ENCODE results near the gene SMAD1.

SMAD1 gene

DNA sequence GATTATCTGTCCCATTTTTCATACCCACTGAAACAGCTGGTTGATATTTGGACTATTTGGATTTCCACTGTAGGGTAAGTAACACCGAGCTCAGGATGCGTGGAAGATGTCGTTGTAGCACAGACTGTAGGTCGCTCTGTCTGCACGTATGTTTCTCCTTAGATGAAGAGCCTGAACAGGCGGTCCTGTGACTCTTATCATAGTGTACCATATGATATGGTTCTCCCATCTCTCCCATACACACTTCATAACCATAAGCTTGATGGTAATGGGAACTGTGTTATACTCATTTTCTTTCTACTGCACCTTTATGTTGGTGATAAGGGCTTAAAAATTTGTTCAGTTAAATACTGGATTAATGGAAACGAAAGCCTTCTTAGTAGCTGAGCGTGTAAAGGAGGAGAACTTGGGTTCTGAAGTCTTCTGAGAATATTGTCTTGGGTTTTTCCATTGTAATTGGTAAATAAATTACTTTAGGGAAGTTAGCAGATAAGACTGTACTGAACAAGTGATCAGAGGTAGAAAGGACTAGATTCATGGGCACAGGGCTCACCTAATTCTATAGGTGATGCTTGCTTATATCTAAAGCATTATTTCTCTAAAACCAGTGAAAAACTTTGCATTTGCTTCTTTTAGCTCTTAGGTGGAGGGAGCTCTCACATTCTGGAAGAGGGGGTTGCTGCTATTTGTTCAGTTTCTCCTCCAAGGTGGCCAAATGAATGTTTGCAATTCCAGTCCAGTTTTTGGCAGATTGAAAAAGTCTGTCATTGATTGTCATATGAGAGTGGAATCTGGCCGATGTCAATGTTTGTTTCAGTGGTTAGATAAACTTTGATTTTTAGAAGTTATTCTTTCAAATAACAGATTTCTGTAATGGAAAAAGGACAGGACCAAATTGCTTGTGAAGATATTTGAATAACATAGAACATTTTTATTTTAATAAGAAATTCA lies 15.8 kb downstream of the SMAD1 start:
- no peaks in the 10 kb centered on the region for H3K27me3 ChIP-seq (ENCODE audit: insufficient read depth, low read depth, severe bottlenecking)
- no peak overlapping the region for H3K4me3 ChIP-seq (ENCODE audit: low read depth, low read length)
- no peak overlapping the region for H3K27ac ChIP-seq
- TF ChIP-seq, protein P1, sequence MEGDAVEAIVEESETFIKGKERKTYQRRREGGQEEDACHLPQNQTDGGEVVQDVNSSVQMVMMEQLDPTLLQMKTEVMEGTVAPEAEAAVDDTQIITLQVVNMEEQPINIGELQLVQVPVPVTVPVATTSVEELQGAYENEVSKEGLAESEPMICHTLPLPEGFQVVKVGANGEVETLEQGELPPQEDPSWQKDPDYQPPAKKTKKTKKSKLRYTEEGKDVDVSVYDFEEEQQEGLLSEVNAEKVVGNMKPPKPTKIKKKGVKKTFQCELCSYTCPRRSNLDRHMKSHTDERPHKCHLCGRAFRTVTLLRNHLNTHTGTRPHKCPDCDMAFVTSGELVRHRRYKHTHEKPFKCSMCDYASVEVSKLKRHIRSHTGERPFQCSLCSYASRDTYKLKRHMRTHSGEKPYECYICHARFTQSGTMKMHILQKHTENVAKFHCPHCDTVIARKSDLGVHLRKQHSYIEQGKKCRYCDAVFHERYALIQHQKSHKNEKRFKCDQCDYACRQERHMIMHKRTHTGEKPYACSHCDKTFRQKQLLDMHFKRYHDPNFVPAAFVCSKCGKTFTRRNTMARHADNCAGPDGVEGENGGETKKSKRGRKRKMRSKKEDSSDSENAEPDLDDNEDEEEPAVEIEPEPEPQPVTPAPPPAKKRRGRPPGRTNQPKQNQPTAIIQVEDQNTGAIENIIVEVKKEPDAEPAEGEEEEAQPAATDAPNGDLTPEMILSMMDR (IDR thresholded peaks at IDR 0.05; ENCODE audit: low read depth, low read length), result no peak
- no peak for DNase-seq
- H3K9me3 ChIP-seq (ENCODE audit: severe bottlenecking), result no peaks in the 10 kb centered on the region
- no peaks in the 10 kb centered on the region for H3K36me3 ChIP-seq

DNA sequence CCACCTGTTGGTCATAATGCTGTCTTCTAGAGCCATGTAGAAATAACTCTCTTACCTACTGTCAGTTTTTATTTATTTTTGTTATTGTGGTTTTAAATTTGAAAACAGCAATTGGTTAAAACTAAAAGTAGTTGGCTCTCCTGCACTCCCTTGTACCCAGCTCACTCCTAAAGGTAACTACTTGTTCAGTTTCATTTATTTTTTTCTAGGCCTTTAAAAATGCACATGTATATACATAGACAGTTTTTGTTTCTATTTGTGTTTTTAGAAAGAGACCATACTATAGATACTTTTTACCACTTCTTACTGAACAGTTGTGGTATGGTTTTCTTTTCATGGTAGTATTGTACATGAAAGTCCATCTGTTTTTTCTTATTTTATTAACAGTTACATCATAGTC lies 16.8 kb downstream of the SMAD1 start:
- DNase-seq, result no peak
- Histone ChIP-seq H3K9me3 (ENCODE audit: severe bottlenecking) (no peaks in the 10 kb centered on the region), H3K36me3 (no peaks in the 10 kb centered on the region), H3K4me3 (ENCODE audit: low read depth, low read length) (no peak overlapping the region), H3K27me3 (ENCODE audit: insufficient read depth, low read depth, severe bottlenecking) (no peaks in the 10 kb centered on the region), H3K27ac (no peak overlapping the region)
- TF ChIP-seq, protein P1 (IDR thresholded peaks at IDR 0.05; ENCODE audit: low read depth, low read length), result no peak

DNA sequence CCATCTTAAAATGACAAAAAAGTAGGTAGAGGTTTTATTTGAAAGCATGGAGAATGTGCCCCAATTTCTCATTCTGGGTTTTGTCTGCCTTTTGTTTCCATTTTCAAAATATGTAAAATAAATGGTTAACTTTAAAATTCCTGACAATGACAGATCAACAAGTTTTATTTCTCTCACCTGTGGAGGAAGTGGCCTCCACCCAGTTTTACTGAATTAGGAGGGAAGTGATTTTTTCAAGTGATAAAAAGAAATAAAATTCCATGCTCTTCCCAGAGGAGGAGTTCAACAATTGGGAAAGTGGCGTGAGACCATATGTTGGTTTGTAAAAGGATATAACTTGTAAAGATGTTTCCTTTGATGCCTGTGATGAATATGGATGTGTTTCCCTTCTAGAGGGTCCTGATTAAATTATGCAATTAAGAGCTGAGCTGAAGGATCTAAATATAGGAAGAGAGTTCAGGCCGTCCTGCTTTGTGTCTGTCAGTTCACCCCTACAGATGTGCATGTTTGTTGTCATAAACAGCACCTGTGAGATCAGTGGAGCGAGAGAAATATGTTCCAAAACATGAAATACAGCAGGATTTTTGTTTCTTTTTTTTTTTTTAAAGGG lies 19.5 kb downstream of the SMAD1 start:
- no peak for DNase-seq
- Histone ChIP-seq H3K4me3 (ENCODE audit: low read depth, low read length) (no peak overlapping the region), H3K27ac (no peak overlapping the region)

DNA sequence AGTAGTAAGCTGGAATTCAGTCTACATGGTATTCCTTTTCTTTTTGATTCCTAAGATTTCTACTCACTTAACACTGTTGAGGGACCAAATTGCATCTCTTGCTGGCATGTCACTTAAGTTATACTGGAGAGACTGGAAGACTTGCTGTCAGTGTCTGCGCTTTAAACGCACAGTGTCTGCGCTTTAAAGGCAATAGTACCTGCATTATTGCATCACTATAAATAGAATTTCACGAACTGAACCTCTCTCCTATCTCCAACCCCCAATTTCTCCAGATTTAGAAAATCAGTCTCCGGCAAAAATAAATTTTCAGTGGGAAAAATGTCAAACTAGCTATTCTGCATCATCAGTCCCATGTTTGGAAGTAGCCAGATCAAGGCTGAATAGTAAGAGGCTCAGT lies 21.2 kb downstream of the SMAD1 start:
- no peak for DNase-seq
- Histone ChIP-seq H3K9me3 (ENCODE audit: severe bottlenecking) (no peaks in the 10 kb centered on the region), H3K27me3 (ENCODE audit: insufficient read depth, low read depth, severe bottlenecking) (no peaks in the 10 kb centered on the region), H3K27ac (no peak overlapping the region), H3K4me3 (ENCODE audit: low read depth, low read length) (no peak overlapping the region), H3K36me3 (no peaks in the 10 kb centered on the region)
- TF ChIP-seq, protein P1 (IDR thresholded peaks at IDR 0.05; ENCODE audit: low read depth, low read length), result no peak

More for the DNA sequence above, 19.5 kb downstream of the SMAD1 start:
- Histone ChIP-seq H3K9me3 (ENCODE audit: severe bottlenecking) (no peaks in the 10 kb centered on the region), H3K27me3 (ENCODE audit: insufficient read depth, low read depth, severe bottlenecking) (no peaks in the 10 kb centered on the region), H3K36me3 (no peaks in the 10 kb centered on the region)
- TF ChIP-seq, protein P1 (IDR thresholded peaks at IDR 0.05; ENCODE audit: low read depth, low read length), result no peak

DNA sequence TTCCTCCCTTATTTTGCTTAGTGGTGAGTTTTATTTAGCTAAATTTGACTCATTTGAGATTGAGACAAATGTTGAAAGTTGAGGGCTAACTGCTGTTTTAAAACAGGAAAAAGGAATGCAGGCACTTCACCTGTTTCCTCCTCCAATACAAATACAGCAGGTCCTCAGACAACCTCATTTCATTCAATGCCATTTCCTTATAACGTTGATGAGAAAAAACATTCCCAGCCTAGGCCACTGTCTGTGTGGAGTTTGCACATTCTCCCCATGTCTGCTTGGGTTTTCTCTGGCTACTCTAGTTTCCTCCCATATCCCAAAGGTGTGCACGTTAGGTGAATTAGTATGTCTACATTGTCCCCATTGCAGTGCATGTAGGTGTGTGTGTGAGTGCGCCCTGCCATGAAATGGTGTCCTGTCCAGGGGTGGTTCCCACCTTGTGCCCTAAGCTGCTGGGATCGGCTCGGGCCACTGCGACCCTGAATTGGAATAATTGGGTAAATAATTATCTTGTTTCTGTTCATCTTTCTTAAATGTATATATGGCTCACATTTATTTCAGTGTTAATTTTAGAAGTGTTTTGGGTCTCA lies 21.9 kb downstream of the SMAD1 start:
- Histone ChIP-seq H3K4me3 (ENCODE audit: low read depth, low read length) (no peak overlapping the region), H3K36me3 (no peaks in the 10 kb centered on the region), H3K9me3 (ENCODE audit: severe bottlenecking) (no peaks in the 10 kb centered on the region), H3K27ac (no peak overlapping the region), H3K27me3 (ENCODE audit: insufficient read depth, low read depth, severe bottlenecking) (no peaks in the 10 kb centered on the region)
- DNase-seq, result no peak
- TF ChIP-seq, protein P1 (IDR thresholded peaks at IDR 0.05; ENCODE audit: low read depth, low read length), result no peak
